Neural cell (in vitro differentiated cells): Measurements from ENCODE around the gene THUMPD1. TPM values are rescaled to one million over a fixed set of nuclear protein-coding genes. Genes with fewer than 3 reads are reported as not detected.

Experiments used
- H2AFZ ChIP-seq: fragments of 200-600, 300-800 bp; sonication (generic), shearing (Covaris generic); 2 replicates; pipeline ENCODE4 v1.6.0; 2014; ENCODE audit warnings: low read depth, mild to moderate bottlenecking, antibody characterized with exemption, low read length, moderate library complexity
- H3F3A ChIP-seq: fragments of 200-600 bp; shearing (Covaris generic); 2 replicates; pipeline ENCODE4 v1.6.1; 2016; ENCODE audit warnings: mild to moderate bottlenecking, moderate library complexity, mixed read lengths, antibody characterized with exemption, low read length; ENCODE audit not compliant: insufficient read depth, poor library complexity, severe bottlenecking
- H3K27ac ChIP-seq: fragments of 200-600, 300-800 bp; sonication (generic), shearing (Covaris generic); 2 replicates; pipeline ENCODE4 v1.5.1; 2014; ENCODE audit warnings: mild to moderate bottlenecking, low read length, moderate library complexity
- H3K27me3 ChIP-seq: fragments of 300-800, 200-600 bp; sonication (generic), shearing (Covaris generic); 2 replicates; pipeline ENCODE4 v1.6.0; 2014; ENCODE audit warnings: mild to moderate bottlenecking, low read depth, low read length, moderate library complexity; ENCODE audit not compliant: insufficient read depth
- H3K36me3 ChIP-seq: fragments of 300-800, 200-600 bp; sonication (generic), shearing (Covaris generic); 2 replicates; pipeline ENCODE4 v1.5.1; 2014; ENCODE audit warnings: mild to moderate bottlenecking, antibody characterized with exemption, low read length, moderate library complexity; ENCODE audit not compliant: insufficient read depth
- H3K4me2 ChIP-seq: fragments of 300-800, 200-600 bp; sonication (generic), shearing (Covaris generic); 2 replicates; pipeline ENCODE4 v1.6.0; 2014; ENCODE audit warnings: mild to moderate bottlenecking, low read length
- H3K4me3 ChIP-seq: fragments of 300-800, 200-600 bp; sonication (generic), shearing (Covaris generic); 2 replicates; pipeline ENCODE4 v1.5.1; 2014; ENCODE audit warnings: mild to moderate bottlenecking, low read length, moderate library complexity
- H3K79me2 ChIP-seq: fragments of 200-600 bp; shearing (Covaris generic); replicated peaks from 2 replicates; pipeline ENCODE4 v1.6.0; 2014; ENCODE audit warnings: mild to moderate bottlenecking, low read length, moderate library complexity; ENCODE audit not compliant: insufficient read depth
- H3K9ac ChIP-seq: fragments of 300-800, 200-600 bp; sonication (generic), shearing (Covaris generic); 2 replicates; pipeline ENCODE4 v1.6.1; 2016; ENCODE audit warnings: mild to moderate bottlenecking, low read length, mixed read lengths
- H3K9me2 ChIP-seq: fragments of 200-600 bp; shearing (Covaris generic); 2 replicates; pipeline ENCODE4 v1.6.1; 2016; ENCODE audit warnings: mild to moderate bottlenecking, low read length, mixed read lengths; ENCODE audit not compliant: insufficient read depth
- H3K9me3 ChIP-seq: fragments of 200-600, 300-800 bp; sonication (generic), shearing (Covaris generic); 2 replicates; pipeline ENCODE4 v1.6.1; 2016; ENCODE audit warnings: mild to moderate bottlenecking, mixed run types, low read length, moderate library complexity, mixed read lengths
- H4K20me1 ChIP-seq: fragments of 200-600 bp; shearing (Covaris generic); 2 replicates; pipeline ENCODE4 v1.6.1; 2016; ENCODE audit warnings: mild to moderate bottlenecking, mixed run types; ENCODE audit not compliant: insufficient read depth
- CTCF ChIP-seq: fragments of 450-650 bp; IDR thresholded peaks from 2 replicates; pipeline ENCODE4 v1.5.1; 2014; ENCODE audit warnings: antibody characterized with exemption, mild to moderate bottlenecking, moderate library complexity; ENCODE audit not compliant: poor library complexity, severe bottlenecking
- EP300 ChIP-seq: fragments of 450-650 bp; conservative IDR thresholded peaks from 2 replicates; pipeline ENCODE4 v1.6.1; 2014; ENCODE audit warnings: antibody characterized with exemption, mild to moderate bottlenecking, moderate library complexity; ENCODE audit not compliant: poor library complexity, severe bottlenecking
- EZH2 ChIP-seq: fragments of 200-600, 300-800 bp; shearing (Covaris generic), sonication (generic); IDR thresholded peaks from 2 replicates; pipeline ENCODE4 v1.6.1; 2014; ENCODE audit warnings: antibody characterized with exemption, low read length, borderline replicate concordance, mild to moderate bottlenecking; ENCODE audit not compliant: insufficient read depth, poor library complexity, severe bottlenecking
- MXI1 ChIP-seq: fragments of 450-650 bp; conservative IDR thresholded peaks from 2 replicates; pipeline ENCODE4 v1.6.1; 2014; ENCODE audit warnings: antibody characterized with exemption, mild to moderate bottlenecking; ENCODE audit not compliant: poor library complexity, severe bottlenecking
- POLR2AphosphoS5 ChIP-seq: IDR thresholded peaks from 2 replicates; pipeline ENCODE4 v1.6.1; 2012
- RAD21 ChIP-seq: fragments of 450-650 bp; conservative IDR thresholded peaks from 2 replicates; pipeline ENCODE4 v1.6.1; 2014; ENCODE audit warnings: antibody characterized with exemption, mild to moderate bottlenecking, moderate library complexity
- SMC3 ChIP-seq: fragments of 450-650 bp; conservative IDR thresholded peaks from 2 replicates; pipeline ENCODE4 v1.6.1; 2014; ENCODE audit warnings: antibody characterized with exemption, mild to moderate bottlenecking, moderate library complexity; ENCODE audit not compliant: poor library complexity
- TAF1 ChIP-seq: IDR thresholded peaks from 2 replicates; pipeline ENCODE4 v1.6.1; 2012; ENCODE audit warnings: low read depth
- polyA plus RNA-seq: library from polyadenylated mRNA; depleted of rRNA; stranded (reverse); fragments of >200 nt; gene quantifications from 2 replicates; pipeline ENCODE4 v1.2.3, GENCODE V29; 2014
- TF ChIP-seq, protein P1 (sequence below): IDR thresholded peaks from 2 replicates; pipeline ENCODE4 v1.6.1; 2012; ENCODE audit warnings: borderline replicate concordance

Gene THUMPD1
- polyA plus RNA-seq, 1 donor from 2014 or later: 57.1 TPM

GRCh38 chr16:20750558-20750957 is 8.9 kb upstream of the THUMPD1 start:
- no peak for TF ChIP-seq SMC3
- TF ChIP-seq, protein P1, sequence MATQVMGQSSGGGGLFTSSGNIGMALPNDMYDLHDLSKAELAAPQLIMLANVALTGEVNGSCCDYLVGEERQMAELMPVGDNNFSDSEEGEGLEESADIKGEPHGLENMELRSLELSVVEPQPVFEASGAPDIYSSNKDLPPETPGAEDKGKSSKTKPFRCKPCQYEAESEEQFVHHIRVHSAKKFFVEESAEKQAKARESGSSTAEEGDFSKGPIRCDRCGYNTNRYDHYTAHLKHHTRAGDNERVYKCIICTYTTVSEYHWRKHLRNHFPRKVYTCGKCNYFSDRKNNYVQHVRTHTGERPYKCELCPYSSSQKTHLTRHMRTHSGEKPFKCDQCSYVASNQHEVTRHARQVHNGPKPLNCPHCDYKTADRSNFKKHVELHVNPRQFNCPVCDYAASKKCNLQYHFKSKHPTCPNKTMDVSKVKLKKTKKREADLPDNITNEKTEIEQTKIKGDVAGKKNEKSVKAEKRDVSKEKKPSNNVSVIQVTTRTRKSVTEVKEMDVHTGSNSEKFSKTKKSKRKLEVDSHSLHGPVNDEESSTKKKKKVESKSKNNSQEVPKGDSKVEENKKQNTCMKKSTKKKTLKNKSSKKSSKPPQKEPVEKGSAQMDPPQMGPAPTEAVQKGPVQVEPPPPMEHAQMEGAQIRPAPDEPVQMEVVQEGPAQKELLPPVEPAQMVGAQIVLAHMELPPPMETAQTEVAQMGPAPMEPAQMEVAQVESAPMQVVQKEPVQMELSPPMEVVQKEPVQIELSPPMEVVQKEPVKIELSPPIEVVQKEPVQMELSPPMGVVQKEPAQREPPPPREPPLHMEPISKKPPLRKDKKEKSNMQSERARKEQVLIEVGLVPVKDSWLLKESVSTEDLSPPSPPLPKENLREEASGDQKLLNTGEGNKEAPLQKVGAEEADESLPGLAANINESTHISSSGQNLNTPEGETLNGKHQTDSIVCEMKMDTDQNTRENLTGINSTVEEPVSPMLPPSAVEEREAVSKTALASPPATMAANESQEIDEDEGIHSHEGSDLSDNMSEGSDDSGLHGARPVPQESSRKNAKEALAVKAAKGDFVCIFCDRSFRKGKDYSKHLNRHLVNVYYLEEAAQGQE: no peak
- no peak for TF ChIP-seq POLR2AphosphoS5
- TF ChIP-seq EP300: no peak
- TF ChIP-seq MXI1: no peak
- TF ChIP-seq EZH2: no peak
- no peak for TF ChIP-seq RAD21
- no peak for TF ChIP-seq TAF1
- no peak for TF ChIP-seq CTCF
- Histone ChIP-seq H3K36me3 (no peaks in the 10 kb centered on the region), H4K20me1 (no peaks in the 10 kb centered on the region), H3K4me3 (no peak overlapping the region), H2AFZ (no peak overlapping the region), H3K79me2 (no peaks in the 10 kb centered on the region), H3K9ac (no peak overlapping the region), H3K4me2 (no peak overlapping the region), H3K9me3 (no peaks in the 10 kb centered on the region), H3K27me3 (no peaks in the 10 kb centered on the region), H3K9me2 (no peaks in the 10 kb centered on the region), H3K27ac (no peak overlapping the region), H3F3A (no peaks in the 10 kb centered on the region)

DNA sequence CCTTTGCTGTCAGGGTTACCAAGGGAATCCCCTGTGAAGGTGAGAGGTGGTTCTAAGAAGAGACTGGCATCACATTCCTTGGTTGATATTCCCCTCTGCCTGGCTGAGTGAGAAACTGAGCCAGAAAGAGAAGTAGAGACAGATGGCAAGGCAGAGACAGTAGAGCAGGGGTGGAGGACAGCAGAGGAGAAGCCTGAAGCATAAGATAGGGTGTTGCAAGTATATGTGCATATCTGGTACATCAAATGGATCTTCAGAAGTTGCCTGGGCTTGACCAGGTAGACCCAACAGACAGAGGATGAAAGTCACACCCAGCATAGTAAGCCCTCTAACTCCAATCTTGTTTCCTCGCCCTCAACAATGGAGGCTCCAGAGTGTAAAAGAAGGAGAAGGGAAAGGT is 7.9 kb upstream of the THUMPD1 start:
- Histone ChIP-seq H3K4me3 (no peak overlapping the region), H4K20me1 (no peaks in the 10 kb centered on the region), H3K27me3 (no peaks in the 10 kb centered on the region)

More for the DNA sequence above, 7.9 kb upstream of the THUMPD1 start:
- H3K9me2 ChIP-seq: no peaks in the 10 kb centered on the region
- no peaks in the 10 kb centered on the region for H3K9me3 ChIP-seq
- H3K79me2 ChIP-seq: no peaks in the 10 kb centered on the region
- TF ChIP-seq SMC3 (no peak), TAF1 (no peak), EP300 (no peak), EZH2 (no peak), RAD21 (no peak), MXI1 (no peak), POLR2AphosphoS5 (no peak), CTCF (no peak)
- TF ChIP-seq, protein P1: no peak
- no peak overlapping the region for H3K9ac ChIP-seq
- H3K27ac ChIP-seq: no peak overlapping the region
- no peak overlapping the region for H2AFZ ChIP-seq
- no peak overlapping the region for H3K4me2 ChIP-seq
- H3F3A ChIP-seq: no peaks in the 10 kb centered on the region
- no peaks in the 10 kb centered on the region for H3K36me3 ChIP-seq
